ENCODE data around the gene CCDC91.

DNA sequence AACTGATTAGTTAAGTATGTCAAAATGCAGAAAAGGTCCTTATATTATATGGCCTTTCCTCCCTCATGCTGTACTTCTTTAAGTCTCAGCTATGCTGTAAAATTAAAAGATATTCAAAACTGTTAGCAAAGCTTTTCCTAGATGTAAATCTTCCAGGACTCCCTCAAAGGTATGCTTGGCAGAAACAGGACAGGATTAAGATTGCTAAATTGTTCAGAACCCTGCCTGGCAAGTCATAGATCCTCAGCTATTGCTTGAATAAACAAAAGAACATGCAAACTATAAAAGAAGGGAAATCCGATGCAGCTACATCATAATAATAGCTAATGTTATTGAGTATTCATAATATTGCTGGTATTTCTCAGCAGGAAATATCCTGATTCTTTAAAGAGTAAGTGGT is 322.6 kb downstream of the CCDC91 start:
- TF ChIP-seq POLR2A (IDR thresholded peaks at IDR 0.05) (no peak), POLR2AphosphoS5 (IDR thresholded peaks at IDR 0.05; ENCODE audit: insufficient read depth in 1 of 2, low read depth in 1 of 2) (no peak)
- TF ChIP-seq, protein P1, sequence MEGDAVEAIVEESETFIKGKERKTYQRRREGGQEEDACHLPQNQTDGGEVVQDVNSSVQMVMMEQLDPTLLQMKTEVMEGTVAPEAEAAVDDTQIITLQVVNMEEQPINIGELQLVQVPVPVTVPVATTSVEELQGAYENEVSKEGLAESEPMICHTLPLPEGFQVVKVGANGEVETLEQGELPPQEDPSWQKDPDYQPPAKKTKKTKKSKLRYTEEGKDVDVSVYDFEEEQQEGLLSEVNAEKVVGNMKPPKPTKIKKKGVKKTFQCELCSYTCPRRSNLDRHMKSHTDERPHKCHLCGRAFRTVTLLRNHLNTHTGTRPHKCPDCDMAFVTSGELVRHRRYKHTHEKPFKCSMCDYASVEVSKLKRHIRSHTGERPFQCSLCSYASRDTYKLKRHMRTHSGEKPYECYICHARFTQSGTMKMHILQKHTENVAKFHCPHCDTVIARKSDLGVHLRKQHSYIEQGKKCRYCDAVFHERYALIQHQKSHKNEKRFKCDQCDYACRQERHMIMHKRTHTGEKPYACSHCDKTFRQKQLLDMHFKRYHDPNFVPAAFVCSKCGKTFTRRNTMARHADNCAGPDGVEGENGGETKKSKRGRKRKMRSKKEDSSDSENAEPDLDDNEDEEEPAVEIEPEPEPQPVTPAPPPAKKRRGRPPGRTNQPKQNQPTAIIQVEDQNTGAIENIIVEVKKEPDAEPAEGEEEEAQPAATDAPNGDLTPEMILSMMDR (IDR thresholded peaks at IDR 0.05), result no peak

All from vagina (tissue), 2 donors.